Heart left ventricle (tissue), 13 donors: ENCODE measurements around the gene HNRNPAB.

Source experiments
- POLR2A ChIP-seq, 2 donors: fragments of 450-650 bp; IDR thresholded peaks; one replicate each; pipeline ENCODE4 v1.6.1; 2017; ENCODE audit warnings: antibody characterized with exemption in 2 of 2, mild to moderate bottlenecking in 2 of 2, moderate library complexity in 2 of 2
- TF ChIP-seq, protein P1 (sequence below), 12 donors: fragments of 200-600 bp; sonication (generic) in 4 of 12; IDR thresholded peaks; one replicate each; pipeline versions ENCODE4 v1.5.0 to v1.8.0; 2018 to 2022; ENCODE audit warnings: antibody characterized with exemption in 12 of 12, mild to moderate bottlenecking in 5 of 12
- donor health status: ischemic (EF 13 %, LVEDD 7.1; RV severe dilation, severe dysfunction).
- donor health status: DM: no; HTN: yes; CAD: no.
- donor health status: DM: no; HTN: no; CAD: no.
- donor health status: ischemic (EF 25% LVEDD 6.9; RV normal size, moderate dysfunction).
- donor health status: ischemic (EF 25% LVEDD 5.7; RV mildly dilated, moderate dysfunction).
- donor health status: ischemic (EF 35%, LVEDD 5.7; RV mildly dilated, moderate dysfunction).
- donor health status: nonischemic (EF 11% LVEDD 7.7; RV severe dilation, severe dysfunction).
- donor health status: DM: yes; HTN: yes; CAD: no.
- donor health status: PGD.
- donor health status: ischemic (EF 29% LVEDD 5.4; RV normal size, mild dysfunction).
- donor health status: nonischemic (EF 23%, LVEDD 6.1; RV moderate dilation, normal function).

DNA sequence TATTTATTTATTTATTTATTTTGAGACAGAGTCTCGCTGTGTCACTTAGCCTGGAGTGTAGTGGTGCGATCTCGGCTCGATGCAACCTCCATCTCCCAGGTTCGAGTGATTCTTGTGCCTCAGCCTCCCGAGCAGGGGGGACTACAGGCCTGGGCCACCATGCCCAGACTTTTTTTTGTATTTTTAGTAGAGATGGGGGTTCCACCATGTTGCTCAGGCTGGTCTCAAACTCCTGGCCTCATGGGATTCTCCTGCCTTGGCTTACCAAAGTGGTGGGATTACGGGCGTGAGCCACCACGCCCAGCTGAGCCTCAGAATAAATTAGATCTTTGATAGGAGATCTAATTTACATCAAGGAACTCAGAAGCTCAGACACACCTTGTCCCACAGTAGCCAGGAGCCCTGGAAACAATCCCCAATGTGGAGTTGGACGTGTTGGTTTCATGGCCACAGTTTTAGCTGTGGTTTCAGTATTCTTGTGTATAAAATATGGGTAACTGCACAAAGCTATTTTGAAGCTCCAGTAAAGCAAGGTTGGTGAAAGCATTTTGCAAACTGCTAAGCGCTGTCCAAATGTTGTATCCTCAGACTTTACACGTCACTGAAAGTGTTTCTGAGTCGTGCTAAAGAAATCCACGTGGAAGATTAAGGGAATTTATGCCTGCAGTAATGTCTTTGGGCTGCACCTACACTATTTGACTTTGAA is 3.0 kb upstream of the HNRNPAB start:
- no peak for TF ChIP-seq POLR2A (IDR thresholded peaks at IDR 0.05)
- TF ChIP-seq, protein P1, sequence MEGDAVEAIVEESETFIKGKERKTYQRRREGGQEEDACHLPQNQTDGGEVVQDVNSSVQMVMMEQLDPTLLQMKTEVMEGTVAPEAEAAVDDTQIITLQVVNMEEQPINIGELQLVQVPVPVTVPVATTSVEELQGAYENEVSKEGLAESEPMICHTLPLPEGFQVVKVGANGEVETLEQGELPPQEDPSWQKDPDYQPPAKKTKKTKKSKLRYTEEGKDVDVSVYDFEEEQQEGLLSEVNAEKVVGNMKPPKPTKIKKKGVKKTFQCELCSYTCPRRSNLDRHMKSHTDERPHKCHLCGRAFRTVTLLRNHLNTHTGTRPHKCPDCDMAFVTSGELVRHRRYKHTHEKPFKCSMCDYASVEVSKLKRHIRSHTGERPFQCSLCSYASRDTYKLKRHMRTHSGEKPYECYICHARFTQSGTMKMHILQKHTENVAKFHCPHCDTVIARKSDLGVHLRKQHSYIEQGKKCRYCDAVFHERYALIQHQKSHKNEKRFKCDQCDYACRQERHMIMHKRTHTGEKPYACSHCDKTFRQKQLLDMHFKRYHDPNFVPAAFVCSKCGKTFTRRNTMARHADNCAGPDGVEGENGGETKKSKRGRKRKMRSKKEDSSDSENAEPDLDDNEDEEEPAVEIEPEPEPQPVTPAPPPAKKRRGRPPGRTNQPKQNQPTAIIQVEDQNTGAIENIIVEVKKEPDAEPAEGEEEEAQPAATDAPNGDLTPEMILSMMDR (IDR thresholded peaks at IDR 0.05), result no peak
